BE2C (cell line): ENCODE data around the gene CEP128.

Source experiments
- DNase-seq: peaks from one replicate; pipeline ENCODE4 v3.0.0-alpha.2; 2020
- H3K27me3 ChIP-seq: fragments of 250-450 bp; sonication (Bioruptor Pico); 2 replicates; pipeline ENCODE4 v1.5.1; 2020; ENCODE audit warnings: mild to moderate bottlenecking
- H3K36me3 ChIP-seq: fragments of 250-450 bp; sonication (Bioruptor Pico); 2 replicates; pipeline ENCODE4 v1.5.1; 2020; ENCODE audit warnings: mild to moderate bottlenecking
- H3K4me1 ChIP-seq: fragments of 250-450 bp; sonication (Bioruptor Pico); 2 replicates; pipeline ENCODE4 v1.5.1; 2020
- H3K4me3 ChIP-seq: 2 replicates; pipeline ENCODE4 v1.5.1; 2011; ENCODE audit warnings: low read depth, low read length
- H3K9me3 ChIP-seq: fragments of 250-450 bp; sonication (Bioruptor Pico); 2 replicates; pipeline ENCODE4 v1.5.1; 2020
- TF ChIP-seq, protein P1 (sequence below): IDR thresholded peaks from 2 replicates; pipeline ENCODE4 v1.5.1; 2012; ENCODE audit warnings: mild to moderate bottlenecking, low read depth, low read length

CEP128 gene

DNA sequence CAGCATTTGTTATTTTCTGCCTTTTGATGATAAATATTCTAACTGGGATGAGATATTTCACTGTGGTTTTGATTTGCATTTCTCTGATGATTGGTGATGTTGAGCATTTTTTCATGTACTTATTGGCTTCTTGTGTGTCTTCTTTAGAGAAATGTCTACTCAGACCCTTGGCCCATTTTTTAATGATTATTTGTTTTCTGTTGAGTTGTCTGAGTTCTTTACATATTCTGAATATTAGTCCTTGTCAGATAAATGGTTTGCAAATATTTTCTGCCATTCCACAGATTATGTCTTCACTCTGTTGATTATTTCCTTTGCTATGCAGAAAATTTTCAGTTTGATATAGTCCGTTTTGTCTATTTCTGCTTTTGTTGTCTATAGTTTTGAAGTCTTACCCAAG is 317.0 kb downstream of the CEP128 start:
- H3K36me3 ChIP-seq: no peaks in the 10 kb centered on the region
- no peak for DNase-seq
- no peak overlapping the region for H3K4me3 ChIP-seq
- no peaks in the 10 kb centered on the region for H3K9me3 ChIP-seq
- H3K4me1 ChIP-seq: no peaks in the 10 kb centered on the region
- no peaks in the 10 kb centered on the region for H3K27me3 ChIP-seq
- TF ChIP-seq, protein P1, sequence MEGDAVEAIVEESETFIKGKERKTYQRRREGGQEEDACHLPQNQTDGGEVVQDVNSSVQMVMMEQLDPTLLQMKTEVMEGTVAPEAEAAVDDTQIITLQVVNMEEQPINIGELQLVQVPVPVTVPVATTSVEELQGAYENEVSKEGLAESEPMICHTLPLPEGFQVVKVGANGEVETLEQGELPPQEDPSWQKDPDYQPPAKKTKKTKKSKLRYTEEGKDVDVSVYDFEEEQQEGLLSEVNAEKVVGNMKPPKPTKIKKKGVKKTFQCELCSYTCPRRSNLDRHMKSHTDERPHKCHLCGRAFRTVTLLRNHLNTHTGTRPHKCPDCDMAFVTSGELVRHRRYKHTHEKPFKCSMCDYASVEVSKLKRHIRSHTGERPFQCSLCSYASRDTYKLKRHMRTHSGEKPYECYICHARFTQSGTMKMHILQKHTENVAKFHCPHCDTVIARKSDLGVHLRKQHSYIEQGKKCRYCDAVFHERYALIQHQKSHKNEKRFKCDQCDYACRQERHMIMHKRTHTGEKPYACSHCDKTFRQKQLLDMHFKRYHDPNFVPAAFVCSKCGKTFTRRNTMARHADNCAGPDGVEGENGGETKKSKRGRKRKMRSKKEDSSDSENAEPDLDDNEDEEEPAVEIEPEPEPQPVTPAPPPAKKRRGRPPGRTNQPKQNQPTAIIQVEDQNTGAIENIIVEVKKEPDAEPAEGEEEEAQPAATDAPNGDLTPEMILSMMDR: no peak

DNA sequence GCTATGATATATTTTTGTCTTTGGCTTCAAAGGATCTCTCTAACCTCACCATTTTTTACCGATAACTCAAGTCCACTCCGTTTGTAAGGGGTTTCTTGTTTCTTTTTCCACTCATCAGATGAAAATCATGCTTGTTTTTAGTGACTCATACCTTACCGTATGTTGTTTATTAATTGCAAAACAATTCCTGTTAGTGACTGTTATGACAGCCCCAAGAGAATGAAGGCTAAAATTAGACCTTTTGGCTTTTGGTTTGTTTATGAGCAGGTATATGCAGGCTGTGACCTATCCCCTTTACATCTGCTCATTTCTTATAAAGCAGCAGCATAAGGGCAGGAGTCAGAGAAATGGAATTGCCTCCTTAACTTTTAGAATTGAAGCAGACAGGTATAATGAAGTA is 319.8 kb downstream of the CEP128 start:
- no peak overlapping the region for H3K4me3 ChIP-seq
- no peaks in the 10 kb centered on the region for H3K36me3 ChIP-seq
- no peaks in the 10 kb centered on the region for H3K9me3 ChIP-seq
- H3K4me1 ChIP-seq: no peaks in the 10 kb centered on the region
- no peaks in the 10 kb centered on the region for H3K27me3 ChIP-seq
- TF ChIP-seq, protein P1: no peak
- DNase-seq: no peak

DNA sequence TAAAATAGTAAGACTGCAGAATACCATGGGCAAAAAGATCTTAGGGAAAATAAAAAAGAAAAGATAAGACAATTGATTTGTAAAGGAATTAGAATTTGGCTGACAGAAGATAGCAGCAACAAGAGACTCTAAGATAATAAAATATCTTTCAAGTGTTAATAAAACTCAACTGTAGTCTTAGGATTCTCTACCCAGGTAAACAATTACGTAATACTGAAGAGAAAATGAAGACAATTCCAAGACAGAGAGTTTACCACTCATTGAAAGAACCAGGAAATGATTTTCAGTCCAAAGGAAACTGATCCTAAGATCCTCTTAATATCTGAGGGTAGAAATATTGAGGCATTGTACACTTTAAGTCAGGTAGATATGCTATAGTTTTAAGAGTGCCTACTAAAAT is 321.1 kb downstream of the CEP128 start:
- H3K4me3 ChIP-seq: no peak overlapping the region
- H3K27me3 ChIP-seq: no peaks in the 10 kb centered on the region

DNA sequence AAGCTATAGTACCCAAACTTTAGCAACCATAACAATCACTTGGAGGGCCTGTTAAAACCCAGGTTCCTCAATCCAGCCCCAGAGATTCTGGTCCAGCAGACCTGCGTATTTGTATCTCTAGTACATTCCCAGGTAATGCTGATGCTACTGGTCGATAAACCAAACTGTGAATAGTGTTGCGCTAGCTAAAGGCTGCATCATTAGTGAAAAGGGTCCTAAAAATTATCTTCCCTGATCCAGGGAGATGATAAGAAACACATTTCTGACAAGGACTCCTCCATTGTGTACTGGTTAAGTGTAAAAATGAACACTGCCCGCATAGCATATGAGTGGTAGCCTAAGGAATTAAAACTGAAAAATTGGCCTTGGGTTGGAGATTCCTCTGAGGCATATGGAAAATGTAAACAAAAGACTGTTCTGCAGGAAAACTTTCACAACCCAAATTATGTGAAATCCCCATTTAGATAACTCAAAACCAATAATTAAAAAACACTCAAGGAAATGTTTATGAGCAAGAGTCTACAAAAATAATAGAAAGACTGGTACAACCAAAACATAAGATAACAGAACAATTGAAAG is 322.7 kb downstream of the CEP128 start:
- Histone ChIP-seq H3K4me1 (no peaks in the 10 kb centered on the region), H3K27me3 (no peaks in the 10 kb centered on the region), H3K9me3 (no peaks in the 10 kb centered on the region), H3K36me3 (no peaks in the 10 kb centered on the region), H3K4me3 (no peak overlapping the region)
- no peak for DNase-seq
- TF ChIP-seq, protein P1: no peak

More for the DNA sequence above, 321.1 kb downstream of the CEP128 start:
- Histone ChIP-seq H3K4me1 (no peaks in the 10 kb centered on the region), H3K36me3 (no peaks in the 10 kb centered on the region), H3K9me3 (no peaks in the 10 kb centered on the region)
- DNase-seq: no peak
- TF ChIP-seq, protein P1: no peak

DNA sequence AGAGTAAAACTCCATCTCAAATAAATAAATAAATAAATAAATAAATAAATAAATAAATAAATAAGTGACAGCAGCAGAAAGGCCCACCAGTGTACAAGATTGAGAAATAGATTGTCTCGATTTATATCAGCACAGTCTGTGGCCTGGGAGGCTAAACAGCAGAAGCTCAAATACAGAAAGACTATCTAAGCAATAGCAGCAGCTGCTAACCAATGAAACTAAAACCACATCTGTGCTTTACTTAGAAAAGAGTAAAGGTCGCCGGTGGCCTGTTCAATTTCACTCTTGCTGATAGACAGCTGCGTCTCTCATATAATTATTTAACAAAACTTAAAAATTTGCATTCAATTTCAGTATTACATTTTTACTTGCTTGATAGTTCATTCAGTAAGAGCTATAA is 325.7 kb downstream of the CEP128 start:
- Histone ChIP-seq H3K4me1 (no peaks in the 10 kb centered on the region), H3K36me3 (no peaks in the 10 kb centered on the region), H3K4me3 (no peak overlapping the region), H3K27me3 (no peaks in the 10 kb centered on the region), H3K9me3 (no peaks in the 10 kb centered on the region)
- DNase-seq: no peak
- TF ChIP-seq, protein P1: no peak

DNA sequence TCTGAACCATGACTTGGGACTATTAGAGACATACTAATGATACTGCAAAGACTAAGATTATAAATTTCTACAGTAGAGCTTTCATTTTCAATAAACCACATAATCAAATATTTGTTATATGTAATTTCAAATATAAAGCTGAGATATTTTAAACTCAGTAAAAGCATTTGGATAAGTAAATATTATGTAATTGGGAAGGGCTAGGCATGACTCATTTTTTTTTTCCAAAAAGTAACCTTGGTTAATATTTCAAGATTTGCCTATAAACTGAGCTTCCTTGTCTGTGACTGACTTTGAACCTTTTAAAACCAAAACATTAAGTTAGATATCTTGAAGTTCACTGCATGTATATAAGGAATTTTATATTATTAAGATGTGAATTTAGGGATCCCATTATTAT is 332.5 kb downstream of the CEP128 start:
- no peak for DNase-seq
- TF ChIP-seq, protein P1: no peak

More for the DNA sequence above, 332.5 kb downstream of the CEP128 start:
- Histone ChIP-seq H3K9me3 (no peaks in the 10 kb centered on the region), H3K4me3 (no peak overlapping the region), H3K36me3 (no peaks in the 10 kb centered on the region), H3K4me1 (peaks cover 5% of the 10 kb centered on the region), H3K27me3 (no peaks in the 10 kb centered on the region)
